ENCODE results near the gene CPN2. TPM values are rescaled to one million over a fixed set of nuclear protein-coding genes. Genes with fewer than 3 reads are reported as not detected.

The CPN2 gene
- total and polyA plus RNA-seq, 2 of the 13 experiments (the other 11 are each of a cell fraction or from before 2014, with no cell fraction given), result 26.7 to 27.7 TPM

DNA sequence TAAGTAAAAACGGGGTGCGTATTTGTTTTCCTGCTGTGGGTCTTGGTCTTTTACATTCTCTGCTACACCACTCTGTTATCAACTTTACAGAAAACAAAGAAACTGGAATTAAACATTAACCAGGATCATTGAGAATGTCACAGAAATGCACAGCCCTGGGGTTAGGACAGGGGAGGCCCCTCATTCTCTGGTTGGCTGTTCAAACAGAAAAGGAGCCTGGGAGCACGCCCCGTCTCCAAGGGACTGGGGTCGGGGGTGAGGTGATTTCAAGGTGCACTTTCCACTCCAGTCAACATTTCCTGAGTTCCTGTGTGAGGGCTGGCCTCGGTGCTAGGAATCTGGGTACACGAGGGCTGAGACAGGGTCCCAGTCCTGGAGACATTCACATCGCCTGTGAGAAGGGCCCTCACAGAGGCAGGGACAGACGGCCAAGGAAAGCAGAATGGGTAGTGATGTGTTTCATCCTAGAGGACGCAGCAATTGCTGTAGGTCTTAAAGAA is 30.3 kb downstream of the CPN2 start (continued):
- no peak for TF ChIP-seq ZNF234 (CRISPR knock-in tag; conservative IDR thresholded peaks at IDR 0.05)
- no peak for TF ChIP-seq SRSF4 (IDR thresholded peaks at IDR 0.05; ENCODE audit: low read depth, low read length, poor library complexity, severe bottlenecking)
- TF ChIP-seq ZNF496 (CRISPR knock-in tag; IDR thresholded peaks at IDR 0.05; ENCODE audit: insufficient replicate concordance), result no peak
- peak; percentile 45; the same call in 1 of the 2 replicates for TF ChIP-seq NR2C2 (CRISPR knock-in tag; IDR thresholded peaks at IDR 0.05; ENCODE audit: borderline replicate concordance)
- TF ChIP-seq GTF2F1 (IDR thresholded peaks at IDR 0.05; ENCODE audit: low read length), result no peak
- TF ChIP-seq ZFX (CRISPR knock-in tag; IDR thresholded peaks at IDR 0.05; ENCODE audit: low read depth), result peak; percentile 49; the same call in 1 of the 2 replicates
- TF ChIP-seq CAMTA2 (CRISPR knock-in tag; IDR thresholded peaks at IDR 0.05; ENCODE audit: borderline replicate concordance), result no peak
- no peak for TF ChIP-seq SP140L (CRISPR knock-in tag; IDR thresholded peaks at IDR 0.05; ENCODE audit: borderline replicate concordance)
- TF ChIP-seq BRF2 (CRISPR knock-in tag; IDR thresholded peaks at IDR 0.05), result no peak
- TF ChIP-seq ZNF274 (CRISPR knock-in tag; IDR thresholded peaks at IDR 0.05), result no peak
- no peak for TF ChIP-seq ZBTB7A (CRISPR knock-in tag; IDR thresholded peaks at IDR 0.05)
- peak; percentile 55; the same call in 1 of the 2 replicates for TF ChIP-seq ZMAT3 (CRISPR knock-in tag; conservative IDR thresholded peaks at IDR 0.05)
- TF ChIP-seq CBFB (CRISPR knock-in tag; IDR thresholded peaks at IDR 0.05), result no peak
- peak; percentile 50; the same call in 1 of the 2 replicates for TF ChIP-seq MIXL1 (CRISPR knock-in tag; IDR thresholded peaks at IDR 0.05)
- TF ChIP-seq ZGPAT (CRISPR knock-in tag; IDR thresholded peaks at IDR 0.05), result 0 out of 2 replicates have a peak, but pooled peaks have one; percentile 19
- no peak for TF ChIP-seq PAF1 (CRISPR knock-in tag; IDR thresholded peaks at IDR 0.05)
- no peak for TF ChIP-seq ZFP36 (IDR thresholded peaks at IDR 0.05; ENCODE audit: borderline replicate concordance, low read depth, low read length, partially characterized antibody)
- peak; percentile 84 for TF ChIP-seq ARID5B (CRISPR knock-in tag; IDR thresholded peaks at IDR 0.05)
- peak; percentile 61 for TF ChIP-seq ZNF781 (CRISPR knock-in tag; IDR thresholded peaks at IDR 0.05; ENCODE audit: borderline replicate concordance, not compliant biosample characterization)
- TF ChIP-seq ATF7 (IDR thresholded peaks at IDR 0.05), result no peak
- TF ChIP-seq ATF7 (CRISPR knock-in tag; IDR thresholded peaks at IDR 0.05), result no peak
- TF ChIP-seq CEBPB (IDR thresholded peaks at IDR 0.05; ENCODE audit: borderline replicate concordance, low read depth, low read length), result no peak
- TF ChIP-seq ZNF367 (CRISPR knock-in tag; IDR thresholded peaks at IDR 0.05; ENCODE audit: borderline replicate concordance), result no peak
- TF ChIP-seq ELF4 (CRISPR knock-in tag; IDR thresholded peaks at IDR 0.05; ENCODE audit: borderline replicate concordance), result no peak
- no peak for TF ChIP-seq ZNF761 (CRISPR knock-in tag; conservative IDR thresholded peaks at IDR 0.05)
- TF ChIP-seq YEATS2 (CRISPR knock-in tag; IDR thresholded peaks at IDR 0.05; ENCODE audit: borderline replicate concordance), result no peak
